Measurements from ENCODE around the gene TRIM4.

GRCh38 chr7:99842926-99843325 is 76.4 kb downstream of the TRIM4 start:
- TF ChIP-seq POLR2A (IDR thresholded peaks at IDR 0.05) (no peak), CTCF (IDR thresholded peaks at IDR 0.05) (no peak)

All from vagina (tissue), 2 donors.